ENCODE data around the gene ZCCHC9.

GRCh38 chr5:81335946-81336345, 34.6 kb downstream of the ZCCHC9 start:
- TF ChIP-seq RAD21 (conservative IDR thresholded peaks at IDR 0.05) (no peak), CTCF (IDR thresholded peaks at IDR 0.05; ENCODE audit: poor library complexity, severe bottlenecking) (no peak), EP300 (conservative IDR thresholded peaks at IDR 0.05; ENCODE audit: poor library complexity, severe bottlenecking) (no peak)

Measured in neural cell (in vitro differentiated cells).